ENCODE results near the gene PAPOLB.
"Not testable (repeated sequence)": the region's sequence is repeated elsewhere in the genome, so short reads cannot be mapped to it uniquely, and the experiment has no call there.

PAPOLB gene

DNA sequence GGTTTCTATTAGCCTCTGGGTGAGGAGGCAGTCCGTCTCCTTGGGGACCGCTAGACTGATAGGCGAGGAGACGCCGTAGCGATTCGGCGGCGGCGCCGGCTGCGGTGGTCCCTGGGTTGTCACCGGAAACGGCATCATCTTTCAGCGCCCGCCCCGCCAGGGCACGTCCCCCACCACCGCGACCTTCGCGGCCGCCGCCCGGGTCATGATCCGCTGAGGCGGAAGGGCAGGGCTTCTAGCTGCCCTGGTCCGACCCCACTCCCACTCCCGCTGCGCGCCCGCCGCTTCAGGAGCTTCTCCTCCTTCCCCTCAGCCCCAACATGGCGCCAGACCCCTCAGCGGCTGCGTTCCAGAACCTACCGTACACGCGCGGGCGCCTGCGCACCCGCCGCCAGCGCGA is at the start of gene PAPOLB:
Gene PAPOLB, minus strand, starts transcription at position 358 of the 400 bp plus-strand sequence. Its CDS starts 220 bp downstream, at position 138.
- H3K27me3 ChIP-seq (ENCODE audit: control insufficient read depth, insufficient read depth, low read length), result peaks cover 28% of the 10 kb centered on the region
- peak within 1 kb of the TSS; percentile 69 for H3K4me3 ChIP-seq (ENCODE audit: low read depth, low read length)
- H3K9me3 ChIP-seq (ENCODE audit: control insufficient read depth, insufficient read depth, low read length), result no peaks in the 10 kb centered on the region
- peak within 1 kb of the TSS; percentile 29 for H3K9ac ChIP-seq (ENCODE audit: low read depth, low read length)
- no peaks in the 10 kb centered on the region for H3K36me3 ChIP-seq (ENCODE audit: control insufficient read depth, insufficient read depth, low read length)
- H3K4me1 ChIP-seq (ENCODE audit: control insufficient read depth, insufficient read depth, low read length), result peaks cover 2% of the 10 kb centered on the region

DNA sequence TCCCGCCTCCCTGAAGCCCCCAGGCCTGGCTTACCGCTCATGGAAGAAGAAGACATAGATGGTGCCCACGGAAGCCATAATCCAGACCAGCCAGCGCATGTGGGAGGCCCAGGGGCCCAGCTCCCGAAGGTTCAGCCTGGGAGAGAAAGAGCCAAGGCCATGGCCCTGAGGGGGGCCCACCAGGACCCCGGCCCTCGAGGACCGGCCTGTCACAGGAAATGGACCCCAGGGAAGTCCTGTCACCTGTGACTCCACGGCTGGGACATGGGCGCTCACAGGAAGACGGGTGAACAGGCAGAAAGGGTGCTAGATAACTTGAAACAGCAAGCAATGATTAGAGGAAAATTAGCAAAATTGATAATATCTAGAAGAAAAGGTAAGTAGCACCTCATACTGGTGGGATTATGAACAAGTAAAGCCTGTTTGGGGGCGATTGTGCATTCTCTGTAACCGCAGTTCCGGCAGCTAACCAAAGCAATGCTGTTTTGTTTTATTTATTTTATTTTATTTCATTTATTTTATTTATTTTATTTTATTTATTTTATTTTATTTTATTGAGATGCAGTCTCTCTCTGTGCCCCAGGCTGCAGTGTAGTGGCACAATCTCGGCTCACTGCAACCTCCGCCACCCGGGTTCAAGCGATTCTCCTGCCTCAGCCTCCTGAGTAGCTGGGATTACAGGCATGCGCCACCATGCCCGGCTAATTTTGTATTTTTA is 49.4 kb upstream of the PAPOLB start:
- Histone ChIP-seq H3K27me3 (ENCODE audit: control insufficient read depth, insufficient read depth, low read length) (no peaks in the 10 kb centered on the region), H3K9me3 (ENCODE audit: control insufficient read depth, insufficient read depth, low read length) (no peaks in the 10 kb centered on the region), H3K36me3 (ENCODE audit: control insufficient read depth, insufficient read depth, low read length) (no peaks in the 10 kb centered on the region), H3K9ac (ENCODE audit: low read depth, low read length) (no peak overlapping the region), H3K4me1 (ENCODE audit: control insufficient read depth, insufficient read depth, low read length) (no peaks in the 10 kb centered on the region), H3K4me3 (ENCODE audit: low read depth, low read length) (no peak overlapping the region)

DNA sequence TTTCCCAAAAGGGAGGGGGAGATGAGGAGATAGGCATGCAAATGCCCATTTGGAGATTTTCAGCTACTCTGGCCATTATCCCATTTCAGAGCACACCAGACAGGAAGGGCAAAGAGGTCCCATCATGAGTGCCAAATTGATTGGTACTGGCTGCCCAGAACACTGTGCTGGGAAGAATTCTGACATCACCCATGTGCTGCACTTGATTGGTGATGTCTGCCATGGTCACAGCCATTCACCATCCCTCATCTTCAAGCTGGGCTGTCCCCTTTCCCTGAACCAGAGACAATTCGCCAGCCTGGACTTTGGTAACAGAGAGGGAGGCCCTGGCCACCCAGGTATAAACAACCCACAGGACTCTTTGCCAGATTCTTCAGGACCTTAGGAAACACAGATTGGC is 44.9 kb upstream of the PAPOLB start:
- Histone ChIP-seq H3K27me3 (ENCODE audit: control insufficient read depth, insufficient read depth, low read length) (no peaks in the 10 kb centered on the region), H3K9ac (ENCODE audit: low read depth, low read length) (no peak overlapping the region), H3K4me3 (ENCODE audit: low read depth, low read length) (no peak overlapping the region), H3K36me3 (ENCODE audit: control insufficient read depth, insufficient read depth, low read length) (no peaks in the 10 kb centered on the region), H3K4me1 (ENCODE audit: control insufficient read depth, insufficient read depth, low read length) (no peaks in the 10 kb centered on the region), H3K9me3 (ENCODE audit: control insufficient read depth, insufficient read depth, low read length) (no peaks in the 10 kb centered on the region)

DNA sequence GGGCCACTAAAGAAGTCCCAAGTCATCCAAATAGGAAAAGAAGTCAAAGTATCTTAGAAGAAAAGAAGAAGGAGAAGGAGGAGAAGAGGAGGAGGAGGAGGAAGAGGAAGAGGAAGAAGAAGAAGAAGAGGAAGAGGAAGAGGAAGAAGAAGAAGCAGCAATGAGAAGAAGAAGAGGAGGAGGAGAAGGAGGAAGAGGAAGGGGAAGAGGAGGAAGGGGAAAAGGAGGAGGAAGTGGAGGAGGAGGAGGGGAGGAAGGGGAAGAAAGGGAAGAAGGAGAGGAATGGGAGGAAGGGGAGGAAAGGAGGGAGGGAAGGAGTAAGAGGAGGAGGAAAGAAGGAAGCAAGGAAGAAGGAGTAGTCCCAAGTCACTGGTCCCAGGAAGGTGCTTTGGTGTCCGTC is 43.3 kb upstream of the PAPOLB start:
- Histone ChIP-seq H3K36me3 (ENCODE audit: control insufficient read depth, insufficient read depth, low read length) (no peaks in the 10 kb centered on the region), H3K9ac (ENCODE audit: low read depth, low read length) (no peak overlapping the region), H3K4me3 (ENCODE audit: low read depth, low read length) (no peak overlapping the region), H3K4me1 (ENCODE audit: control insufficient read depth, insufficient read depth, low read length) (no peaks in the 10 kb centered on the region), H3K27me3 (ENCODE audit: control insufficient read depth, insufficient read depth, low read length) (no peaks in the 10 kb centered on the region), H3K9me3 (ENCODE audit: control insufficient read depth, insufficient read depth, low read length) (no peaks in the 10 kb centered on the region)

DNA sequence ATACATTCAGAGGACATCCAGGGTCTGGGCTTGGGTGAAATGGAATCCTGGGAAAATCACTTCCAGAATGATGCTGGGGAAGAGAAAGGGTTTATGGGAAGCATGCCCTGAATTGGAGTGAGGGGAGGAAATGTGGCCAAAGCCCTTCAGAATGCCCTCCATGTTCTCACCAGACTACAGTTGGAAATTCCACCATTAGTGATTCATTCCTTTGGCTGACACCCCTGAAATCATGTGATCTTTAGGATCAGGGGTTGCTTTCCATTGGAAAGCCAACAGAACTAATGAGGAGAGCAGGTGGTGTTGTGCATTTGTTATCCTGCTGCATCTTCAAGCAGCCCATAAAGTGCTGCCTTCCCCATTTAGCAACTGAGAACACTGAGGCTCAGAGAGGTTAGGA is 42.5 kb upstream of the PAPOLB start:
- no peaks in the 10 kb centered on the region for H3K9me3 ChIP-seq (ENCODE audit: control insufficient read depth, insufficient read depth, low read length)
- no peak overlapping the region for H3K4me3 ChIP-seq (ENCODE audit: low read depth, low read length)
- no peaks in the 10 kb centered on the region for H3K36me3 ChIP-seq (ENCODE audit: control insufficient read depth, insufficient read depth, low read length)
- no peak overlapping the region for H3K9ac ChIP-seq (ENCODE audit: low read depth, low read length)
- H3K27me3 ChIP-seq (ENCODE audit: control insufficient read depth, insufficient read depth, low read length), result no peaks in the 10 kb centered on the region
- H3K4me1 ChIP-seq (ENCODE audit: control insufficient read depth, insufficient read depth, low read length), result no peaks in the 10 kb centered on the region

DNA sequence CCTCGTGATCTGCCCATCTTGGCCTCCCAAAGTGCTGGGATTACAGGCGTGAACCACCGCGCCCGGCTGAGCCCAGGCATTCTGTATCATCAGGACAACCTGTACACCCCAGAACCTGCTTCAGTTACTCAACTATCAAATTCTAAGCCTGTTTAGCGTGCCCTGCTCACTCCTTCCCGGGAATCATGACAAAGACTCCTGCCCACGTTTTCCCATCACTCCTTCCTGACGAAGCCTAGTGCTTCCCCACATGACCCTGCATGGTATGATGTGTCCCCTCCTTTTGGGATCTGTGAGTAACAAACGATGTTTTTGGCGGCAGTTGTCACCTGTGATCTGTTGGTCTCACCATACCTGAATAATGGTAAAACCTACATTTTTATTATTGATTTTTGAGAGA is 33.9 kb upstream of the PAPOLB start:
- H3K27me3 ChIP-seq (ENCODE audit: control insufficient read depth, insufficient read depth, low read length), result no peaks in the 10 kb centered on the region
- no peaks in the 10 kb centered on the region for H3K36me3 ChIP-seq (ENCODE audit: control insufficient read depth, insufficient read depth, low read length)
- no peak overlapping the region for H3K4me3 ChIP-seq (ENCODE audit: low read depth, low read length)
- no peak overlapping the region for H3K9ac ChIP-seq (ENCODE audit: low read depth, low read length)
- H3K4me1 ChIP-seq (ENCODE audit: control insufficient read depth, insufficient read depth, low read length), result no peaks in the 10 kb centered on the region
- H3K9me3 ChIP-seq (ENCODE audit: control insufficient read depth, insufficient read depth, low read length), result no peaks in the 10 kb centered on the region

DNA sequence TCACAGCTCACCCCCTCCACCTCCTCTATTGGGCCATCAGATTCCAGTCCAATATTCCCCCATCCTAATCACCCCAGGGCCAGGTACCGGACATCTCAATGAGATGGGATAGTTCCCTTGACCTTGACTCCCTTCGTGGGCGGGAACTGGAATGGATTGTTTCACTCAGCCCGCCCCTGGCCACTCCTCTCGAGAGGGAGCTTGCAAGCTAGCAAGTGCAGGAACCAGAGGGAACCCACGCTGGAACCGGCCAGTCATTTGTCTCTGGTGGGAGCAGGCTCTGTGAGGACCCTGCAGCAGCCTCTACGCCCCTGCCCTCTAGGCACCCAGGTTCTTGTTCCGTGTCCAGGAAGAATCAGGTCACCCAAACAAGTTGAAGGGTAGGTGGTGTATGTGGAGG is 32.7 kb upstream of the PAPOLB start:
- no peaks in the 10 kb centered on the region for H3K27me3 ChIP-seq (ENCODE audit: control insufficient read depth, insufficient read depth, low read length)
- no peaks in the 10 kb centered on the region for H3K9me3 ChIP-seq (ENCODE audit: control insufficient read depth, insufficient read depth, low read length)
- H3K9ac ChIP-seq (ENCODE audit: low read depth, low read length), result no peak overlapping the region
- H3K36me3 ChIP-seq (ENCODE audit: control insufficient read depth, insufficient read depth, low read length), result no peaks in the 10 kb centered on the region
- H3K4me1 ChIP-seq (ENCODE audit: control insufficient read depth, insufficient read depth, low read length), result no peaks in the 10 kb centered on the region
- no peak overlapping the region for H3K4me3 ChIP-seq (ENCODE audit: low read depth, low read length)

DNA sequence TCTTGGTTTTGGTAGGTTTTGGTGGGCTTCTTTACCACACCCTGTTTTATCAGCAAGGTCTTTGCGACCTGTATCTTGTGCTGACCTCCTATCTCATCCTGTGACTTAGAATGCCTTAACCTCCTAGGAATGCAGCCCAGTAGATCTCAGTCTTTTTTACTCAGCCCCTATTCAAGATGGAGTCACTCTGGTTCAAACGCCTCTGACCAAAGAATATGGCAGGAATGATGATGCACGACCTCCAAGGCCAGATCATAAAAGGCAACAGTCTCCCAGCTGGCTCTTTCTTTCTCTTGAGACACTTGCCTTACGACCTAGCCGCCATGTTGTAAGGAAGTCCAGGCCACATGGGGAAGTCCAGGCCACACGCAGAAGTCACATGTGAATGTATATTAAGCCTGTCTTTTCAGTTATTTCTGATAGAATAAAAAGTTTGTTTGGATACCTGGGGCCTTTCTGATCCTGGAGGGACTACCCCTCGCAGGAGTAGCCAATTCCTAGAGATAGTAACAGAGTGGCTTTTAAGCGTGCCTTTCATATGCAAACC is 32.2 kb upstream of the PAPOLB start:
- no peaks in the 10 kb centered on the region for H3K36me3 ChIP-seq (ENCODE audit: control insufficient read depth, insufficient read depth, low read length)
- H3K4me1 ChIP-seq (ENCODE audit: control insufficient read depth, insufficient read depth, low read length), result no peaks in the 10 kb centered on the region
- no peaks in the 10 kb centered on the region for H3K9me3 ChIP-seq (ENCODE audit: control insufficient read depth, insufficient read depth, low read length)
- H3K4me3 ChIP-seq (ENCODE audit: low read depth, low read length), result no peak overlapping the region
- H3K9ac ChIP-seq (ENCODE audit: low read depth, low read length), result no peak overlapping the region
- H3K27me3 ChIP-seq (ENCODE audit: control insufficient read depth, insufficient read depth, low read length), result no peaks in the 10 kb centered on the region

DNA sequence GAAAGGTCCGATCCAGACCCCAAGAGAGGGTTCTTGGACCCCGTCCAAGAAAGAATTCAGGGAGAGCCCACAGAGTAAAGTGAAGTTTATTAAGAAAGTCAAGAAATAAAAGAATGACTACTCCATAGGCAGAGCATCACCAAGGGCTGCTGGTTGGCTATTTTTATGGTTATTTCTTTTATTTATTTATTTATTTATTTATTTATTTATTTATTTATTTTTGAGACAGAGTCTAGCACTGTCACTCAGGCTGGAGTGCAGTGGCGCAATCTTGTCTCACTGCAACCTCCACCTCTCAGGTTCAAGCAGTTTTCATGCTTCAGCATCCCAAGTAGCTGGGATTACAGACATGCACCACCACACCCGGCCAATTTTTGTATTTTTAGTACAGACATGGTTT is 31.4 kb upstream of the PAPOLB start:
- not testable (repeated sequence) for H3K27me3 ChIP-seq (ENCODE audit: control insufficient read depth, insufficient read depth, low read length); H3K4me3 ChIP-seq (ENCODE audit: low read depth, low read length); H3K9me3 ChIP-seq (ENCODE audit: control insufficient read depth, insufficient read depth, low read length); H3K9ac ChIP-seq (ENCODE audit: low read depth, low read length); H3K4me1 ChIP-seq (ENCODE audit: control insufficient read depth, insufficient read depth, low read length); H3K36me3 ChIP-seq (ENCODE audit: control insufficient read depth, insufficient read depth, low read length)

DNA sequence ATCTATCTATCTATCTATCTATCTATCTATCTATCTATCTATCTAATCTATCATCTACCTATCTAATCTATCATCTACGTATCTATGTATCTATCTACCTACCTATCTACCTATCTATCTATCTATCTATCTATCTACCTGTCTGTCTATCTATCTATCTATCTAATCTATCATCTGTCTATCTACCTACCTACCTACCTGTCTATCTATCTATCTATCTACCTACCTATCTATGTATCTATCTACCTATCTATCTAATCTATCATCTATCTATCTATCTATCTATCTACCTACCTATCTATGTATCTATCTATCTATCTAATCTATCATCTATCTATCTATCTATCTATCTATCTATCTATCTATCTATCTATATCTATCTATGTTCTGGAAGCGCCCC is 29.7 kb upstream of the PAPOLB start:
- H3K9ac ChIP-seq (ENCODE audit: low read depth, low read length); H3K27me3 ChIP-seq (ENCODE audit: control insufficient read depth, insufficient read depth, low read length); H3K4me1 ChIP-seq (ENCODE audit: control insufficient read depth, insufficient read depth, low read length); H3K36me3 ChIP-seq (ENCODE audit: control insufficient read depth, insufficient read depth, low read length); H3K4me3 ChIP-seq (ENCODE audit: low read depth, low read length); H3K9me3 ChIP-seq (ENCODE audit: control insufficient read depth, insufficient read depth, low read length): not testable (repeated sequence)

DNA sequence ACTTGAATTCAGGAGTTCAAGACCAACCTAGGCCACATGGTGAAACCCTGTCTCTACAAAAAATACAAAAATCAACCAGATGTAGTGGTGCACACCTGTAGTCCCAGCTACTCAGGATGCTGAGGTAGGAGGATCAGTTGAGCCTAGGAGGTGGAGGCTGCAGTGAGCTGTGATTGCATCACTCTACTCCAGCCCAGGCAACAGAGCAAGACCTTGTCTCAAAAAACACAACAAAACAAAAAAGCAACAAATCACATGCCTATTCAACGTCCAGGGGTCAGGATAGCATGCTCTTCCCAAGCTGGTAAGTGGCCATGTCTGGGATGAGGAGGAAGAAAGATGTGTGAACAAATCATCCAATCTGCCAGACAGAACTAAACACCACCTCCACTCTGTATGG is 27.9 kb upstream of the PAPOLB start:
- Histone ChIP-seq H3K27me3 (ENCODE audit: control insufficient read depth, insufficient read depth, low read length) (no peaks in the 10 kb centered on the region), H3K9ac (ENCODE audit: low read depth, low read length) (no peak overlapping the region), H3K36me3 (ENCODE audit: control insufficient read depth, insufficient read depth, low read length) (no peaks in the 10 kb centered on the region), H3K9me3 (ENCODE audit: control insufficient read depth, insufficient read depth, low read length) (no peaks in the 10 kb centered on the region), H3K4me3 (ENCODE audit: low read depth, low read length) (no peak overlapping the region), H3K4me1 (ENCODE audit: control insufficient read depth, insufficient read depth, low read length) (no peaks in the 10 kb centered on the region)

DNA sequence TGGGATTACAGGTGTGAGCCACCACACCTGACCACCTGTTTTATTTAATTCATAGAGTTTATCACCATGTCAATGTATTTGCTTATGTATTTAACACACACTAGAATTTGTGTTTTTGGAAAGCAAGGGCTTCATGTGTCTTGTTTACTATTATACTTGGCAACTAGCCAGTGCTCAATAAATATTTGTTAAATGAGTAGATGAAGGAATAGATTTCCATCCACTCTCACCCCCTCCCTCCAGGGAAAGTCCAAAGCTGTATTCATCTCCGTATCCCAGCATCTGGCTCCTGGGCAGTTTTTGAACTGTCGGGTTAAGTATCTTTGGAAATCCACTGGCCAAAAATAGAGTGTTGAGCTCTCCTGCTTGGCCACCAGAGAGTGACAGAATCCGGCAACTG is 26.3 kb upstream of the PAPOLB start:
- H3K4me3 ChIP-seq (ENCODE audit: low read depth, low read length), result no peak overlapping the region
- no peaks in the 10 kb centered on the region for H3K36me3 ChIP-seq (ENCODE audit: control insufficient read depth, insufficient read depth, low read length)
- no peaks in the 10 kb centered on the region for H3K27me3 ChIP-seq (ENCODE audit: control insufficient read depth, insufficient read depth, low read length)
- H3K4me1 ChIP-seq (ENCODE audit: control insufficient read depth, insufficient read depth, low read length), result no peaks in the 10 kb centered on the region
- no peak overlapping the region for H3K9ac ChIP-seq (ENCODE audit: low read depth, low read length)
- H3K9me3 ChIP-seq (ENCODE audit: control insufficient read depth, insufficient read depth, low read length), result no peaks in the 10 kb centered on the region
